Measurements from ENCODE around the gene GALNT2.

GALNT2 gene

DNA sequence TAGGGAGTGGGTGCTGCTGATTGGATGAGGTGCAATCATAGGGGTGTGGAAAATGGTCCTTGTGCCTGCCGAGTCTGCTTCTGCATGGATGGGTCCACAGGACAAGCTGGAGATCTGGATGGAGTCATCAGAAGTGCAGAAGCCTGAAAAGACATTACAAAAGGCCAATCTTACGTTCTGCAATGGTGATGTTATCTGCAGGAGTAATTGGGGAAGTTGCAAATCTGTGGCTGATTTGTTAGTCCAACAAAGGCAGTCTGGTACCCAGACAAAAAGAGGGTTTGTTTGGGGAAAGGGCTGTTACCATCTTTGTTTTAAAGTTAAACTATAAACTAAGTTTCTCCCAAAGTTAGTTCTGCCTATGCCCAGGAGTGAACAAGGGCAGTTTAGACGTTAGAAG lies 192.6 kb downstream of the GALNT2 start:
- no peak for DNase-seq (ENCODE audit: low read depth)
- TF ChIP-seq, protein P1, sequence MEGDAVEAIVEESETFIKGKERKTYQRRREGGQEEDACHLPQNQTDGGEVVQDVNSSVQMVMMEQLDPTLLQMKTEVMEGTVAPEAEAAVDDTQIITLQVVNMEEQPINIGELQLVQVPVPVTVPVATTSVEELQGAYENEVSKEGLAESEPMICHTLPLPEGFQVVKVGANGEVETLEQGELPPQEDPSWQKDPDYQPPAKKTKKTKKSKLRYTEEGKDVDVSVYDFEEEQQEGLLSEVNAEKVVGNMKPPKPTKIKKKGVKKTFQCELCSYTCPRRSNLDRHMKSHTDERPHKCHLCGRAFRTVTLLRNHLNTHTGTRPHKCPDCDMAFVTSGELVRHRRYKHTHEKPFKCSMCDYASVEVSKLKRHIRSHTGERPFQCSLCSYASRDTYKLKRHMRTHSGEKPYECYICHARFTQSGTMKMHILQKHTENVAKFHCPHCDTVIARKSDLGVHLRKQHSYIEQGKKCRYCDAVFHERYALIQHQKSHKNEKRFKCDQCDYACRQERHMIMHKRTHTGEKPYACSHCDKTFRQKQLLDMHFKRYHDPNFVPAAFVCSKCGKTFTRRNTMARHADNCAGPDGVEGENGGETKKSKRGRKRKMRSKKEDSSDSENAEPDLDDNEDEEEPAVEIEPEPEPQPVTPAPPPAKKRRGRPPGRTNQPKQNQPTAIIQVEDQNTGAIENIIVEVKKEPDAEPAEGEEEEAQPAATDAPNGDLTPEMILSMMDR (conservative IDR thresholded peaks at IDR 0.05; ENCODE audit: low read depth, low read length) = no peak

DNA sequence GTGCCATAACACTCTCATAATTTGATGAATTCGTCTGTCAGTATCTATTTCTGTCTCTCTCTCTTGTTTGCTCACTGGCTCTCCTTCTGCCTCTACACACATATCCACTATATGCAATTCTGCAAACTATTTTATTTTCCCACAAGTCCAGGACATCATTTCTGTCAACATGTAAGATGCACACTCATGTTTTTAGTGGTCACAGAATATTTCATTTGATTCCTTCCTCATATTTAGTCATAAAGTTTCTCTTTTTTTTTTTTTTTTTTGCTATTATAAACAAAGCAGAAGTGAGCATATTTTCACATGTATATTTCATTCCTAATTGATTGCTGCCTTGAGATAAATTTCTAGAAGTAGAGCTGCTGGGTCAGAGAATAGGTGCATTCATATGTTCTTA lies 193.8 kb downstream of the GALNT2 start:
- H3K4me3 ChIP-seq (ENCODE audit: low read depth, low read length) = no peak overlapping the region
- no peak for DNase-seq (ENCODE audit: low read depth)
- TF ChIP-seq, protein P1 (conservative IDR thresholded peaks at IDR 0.05; ENCODE audit: low read depth, low read length) = no peak

More for the DNA sequence above, 192.6 kb downstream of the GALNT2 start:
- H3K4me3 ChIP-seq (ENCODE audit: low read depth, low read length) = no peak overlapping the region

DNA sequence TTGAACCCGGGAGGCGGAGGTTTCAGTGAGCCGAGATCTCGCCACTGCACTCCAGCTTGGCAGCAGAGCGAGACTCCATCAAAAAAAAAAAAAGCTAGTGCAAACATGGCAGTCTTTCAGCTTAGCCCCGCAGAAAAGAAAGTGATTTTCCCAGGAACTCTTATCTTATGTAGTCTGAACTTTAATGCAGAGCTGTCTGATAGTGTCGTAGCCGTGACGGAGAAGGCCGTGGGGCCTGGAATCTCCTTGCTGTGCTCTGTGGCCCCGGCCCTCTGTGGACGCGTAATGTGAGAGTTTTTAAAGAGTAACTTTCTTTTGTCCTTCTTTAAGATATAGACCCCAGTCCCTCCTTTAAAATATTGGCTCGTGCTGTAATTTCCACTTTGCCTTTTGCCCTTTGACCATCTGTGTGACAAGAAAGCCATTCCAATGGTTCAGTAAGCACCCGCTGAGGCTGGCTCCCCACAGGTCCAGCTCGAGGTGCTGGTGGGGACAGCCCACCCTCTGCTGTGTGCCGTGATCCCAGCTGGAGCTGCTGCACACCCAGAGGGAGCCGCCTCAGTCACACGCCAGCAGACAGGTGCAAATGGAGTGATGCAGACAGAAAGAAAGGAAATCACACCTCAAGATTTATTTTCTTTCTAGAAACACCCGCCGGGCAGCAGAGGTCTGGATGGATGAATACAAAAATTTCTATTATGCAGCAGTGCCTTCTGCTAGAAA lies 195.1 kb downstream of the GALNT2 start:
- H3K4me3 ChIP-seq (ENCODE audit: low read depth, low read length) = no peak overlapping the region
- TF ChIP-seq, protein P1 (conservative IDR thresholded peaks at IDR 0.05; ENCODE audit: low read depth, low read length) = no peak
- no peak for DNase-seq (ENCODE audit: low read depth)

DNA sequence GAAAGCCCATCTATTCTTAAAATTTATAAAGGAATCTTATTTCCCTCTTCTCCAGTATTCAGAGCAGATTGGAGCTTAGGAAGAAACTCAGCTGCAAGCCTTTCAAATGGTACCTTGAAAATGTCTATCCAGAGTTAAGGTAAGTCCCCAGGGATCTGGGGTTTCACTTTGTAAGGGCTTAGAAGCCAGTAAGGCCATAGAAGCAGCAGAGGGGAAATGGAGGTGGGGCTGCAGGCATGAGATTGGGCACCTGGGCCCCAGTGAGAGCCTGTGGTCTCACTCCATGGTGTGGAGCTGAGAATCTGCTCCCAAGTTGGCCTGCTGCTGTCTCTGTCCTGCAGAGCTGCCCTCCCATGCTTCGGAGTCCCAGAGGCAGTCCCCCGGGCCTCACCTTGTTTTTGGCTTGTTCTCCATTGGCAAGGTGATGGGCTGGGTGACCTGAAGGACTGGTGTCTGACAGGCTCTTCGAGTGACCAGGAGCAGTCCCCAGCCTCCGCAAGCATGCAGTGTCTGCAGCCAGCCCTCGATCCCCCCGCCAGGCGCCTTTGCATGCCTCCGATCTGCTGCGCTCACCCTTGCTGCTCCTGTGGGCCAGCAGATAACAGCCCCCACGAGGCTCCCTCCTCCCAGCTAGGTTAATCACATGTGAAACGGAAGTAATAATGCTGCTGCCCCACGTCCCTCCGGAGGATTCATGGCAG lies 196.0 kb downstream of the GALNT2 start:
- no peak for DNase-seq (ENCODE audit: low read depth)
- H3K4me3 ChIP-seq (ENCODE audit: low read depth, low read length) = no peak overlapping the region
- TF ChIP-seq, protein P1 (conservative IDR thresholded peaks at IDR 0.05; ENCODE audit: low read depth, low read length) = no peak

DNA sequence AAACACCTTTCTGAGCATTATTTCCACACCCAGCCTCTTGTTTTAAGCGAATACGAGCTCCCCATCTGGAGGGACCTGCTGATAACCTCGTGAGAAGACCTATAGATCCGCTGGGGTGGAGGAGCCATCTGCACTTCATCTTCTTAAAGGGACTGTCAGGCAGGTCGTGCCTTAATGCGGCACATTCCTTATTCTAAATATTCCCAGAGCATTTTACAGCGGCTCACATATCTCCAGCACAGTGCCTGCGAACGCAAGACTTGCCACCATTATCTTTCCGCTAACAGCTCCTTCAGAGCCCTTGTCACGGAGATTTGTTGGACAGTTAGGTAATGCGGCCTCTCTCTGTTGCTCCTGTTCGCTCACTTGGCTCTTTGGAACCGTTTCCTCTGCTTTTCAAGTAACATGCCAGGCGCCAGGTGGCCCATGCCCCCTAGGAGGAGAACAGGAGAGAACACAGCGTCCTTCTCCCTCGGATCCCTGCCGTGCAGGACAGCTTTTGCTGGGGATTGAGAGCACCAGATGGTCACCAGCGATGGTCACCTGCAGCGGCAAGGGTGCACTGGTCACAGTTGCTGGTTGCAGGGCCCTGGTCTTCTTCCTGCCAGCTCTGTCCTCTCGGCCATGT lies 196.6 kb downstream of the GALNT2 start:
- no peak for DNase-seq (ENCODE audit: low read depth)
- TF ChIP-seq, protein P1 (conservative IDR thresholded peaks at IDR 0.05; ENCODE audit: low read depth, low read length) = no peak
- H3K4me3 ChIP-seq (ENCODE audit: low read depth, low read length) = no peak overlapping the region

DNA sequence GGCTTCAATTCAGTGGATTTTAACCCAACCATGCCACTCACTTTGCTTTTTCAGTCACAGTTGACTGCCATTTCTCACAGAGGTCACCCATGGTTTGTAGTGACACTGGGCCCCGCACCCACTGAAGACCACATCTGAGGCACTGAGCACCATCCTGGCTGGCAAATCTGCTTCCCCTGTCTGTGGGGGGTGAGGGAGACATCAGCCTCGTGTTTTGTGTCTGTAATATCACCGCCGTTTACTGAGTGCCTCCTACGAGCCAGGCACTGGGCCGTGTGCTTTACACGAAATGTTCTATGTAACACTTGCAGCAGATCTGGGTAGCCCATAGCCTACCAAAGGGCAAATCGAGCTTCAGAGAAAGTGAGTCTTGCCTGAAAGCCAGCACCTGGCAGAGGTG lies 197.3 kb downstream of the GALNT2 start:
- no peak overlapping the region for H3K4me3 ChIP-seq (ENCODE audit: low read depth, low read length)
- DNase-seq (ENCODE audit: low read depth) = no peak
- TF ChIP-seq, protein P1 (conservative IDR thresholded peaks at IDR 0.05; ENCODE audit: low read depth, low read length) = no peak
